Vagina (tissue), 2 donors: ENCODE measurements around the gene ASTN2. TPM values are rescaled to one million over a fixed set of nuclear protein-coding genes. Genes with fewer than 3 reads are reported as not detected.

Source experiments
- DNase-seq, 2 donors: peaks; one replicate each; pipeline ENCODE4 v3.0.0-alpha.2; 2017; ENCODE audit errors: extremely low spot score in 2 of 2
- H3K27ac ChIP-seq: fragments of 200-600 bp; sonication (generic); one replicate; pipeline ENCODE4 v1.5.1; 2019
- H3K27me3 ChIP-seq: fragments of 200-600 bp; sonication (generic); one replicate; pipeline ENCODE4 v1.5.1; 2019
- H3K36me3 ChIP-seq, 2 donors: fragments of 200-600 bp; sonication (generic); one replicate each; pipeline ENCODE4 v1.5.1; 2017 to 2019
- H3K4me1 ChIP-seq: fragments of 200-600 bp; sonication (generic); one replicate; pipeline ENCODE4 v1.5.1; 2019
- H3K4me3 ChIP-seq, 2 donors: fragments of 200-600 bp; sonication (generic); 1 replicate in 1 of 2; 2 replicates in 1 of 2; pipeline ENCODE4 v1.5.1; 2016 to 2019
- H3K9me3 ChIP-seq: fragments of 200-600 bp; sonication (generic); one replicate; pipeline ENCODE4 v1.5.1; 2019
- CTCF ChIP-seq, 3 experiments: fragments of 450-650 bp in 2 of 3; fragments of 200-600 bp in 1 of 3; sonication (generic) in 1 of 3; IDR thresholded peaks; one replicate each; pipeline ENCODE4 v1.5.1; 2017 to 2019; ENCODE audit warnings: antibody characterized with exemption in 3 of 3, mild to moderate bottlenecking in 2 of 3, moderate library complexity in 2 of 3
- POLR2A ChIP-seq, 2 donors: fragments of 450-650 bp; IDR thresholded peaks; one replicate each; pipeline ENCODE4 v1.6.1; 2017; ENCODE audit warnings: antibody characterized with exemption in 2 of 2, mild to moderate bottlenecking in 2 of 2, moderate library complexity in 2 of 2
- POLR2AphosphoS5 ChIP-seq, 2 donors: sonication (generic); formaldehyde crosslinking; IDR thresholded peaks; one replicate each; pipeline ENCODE4 v1.9.0; 2017; ENCODE audit warnings: antibody characterized with exemption in 2 of 2, mild to moderate bottlenecking in 2 of 2, low read depth in 1 of 2; ENCODE audit not compliant: insufficient read depth in 1 of 2
- intact Hi-C: fragments of 100-400 bp; cut with DNase I; formaldehyde crosslinking; loops from one replicate; pipeline ENCODE4 v1.15.1; 2023
- total RNA-seq: library from RNA; depleted of rRNA; stranded (reverse); fragments of >200 nt; gene quantifications from one replicate; pipeline ENCODE4 v1.2.3, GENCODE V29; 2016

ASTN2 gene
- total RNA-seq, 1 donor from 2014 or later: 4.4 TPM

- Histone ChIP-seq H3K9me3 (no peaks in the 10 kb centered on the region), H3K36me3 (no peaks in the 10 kb centered on the region), H3K27me3 (no peaks in the 10 kb centered on the region), H3K27ac (no peak overlapping the region), H3K4me3 (no peak overlapping the region), H3K4me1 (no peaks in the 10 kb centered on the region)
- intact Hi-C loops: no loop called here
- no peak for DNase-seq
- TF ChIP-seq CTCF (IDR thresholded peaks at IDR 0.05): no peak
- no peak for TF ChIP-seq POLR2A (IDR thresholded peaks at IDR 0.05)
- no peak for TF ChIP-seq POLR2AphosphoS5 (IDR thresholded peaks at IDR 0.05; ENCODE audit: insufficient read depth in 1 of 2, low read depth in 1 of 2)
These were observed 292.8 kb downstream of the ASTN2 start for GRCh38 chr9:117122102-117122501.

GRCh38 chr9:117121316-117121715 is 293.5 kb downstream of the ASTN2 start:
- Histone ChIP-seq H3K27ac (no peak overlapping the region), H3K36me3 (no peaks in the 10 kb centered on the region), H3K9me3 (no peaks in the 10 kb centered on the region), H3K27me3 (no peaks in the 10 kb centered on the region), H3K4me1 (no peaks in the 10 kb centered on the region), H3K4me3 (no peak overlapping the region)
- intact Hi-C loops: no loop called here
- TF ChIP-seq POLR2A (IDR thresholded peaks at IDR 0.05) (no peak), POLR2AphosphoS5 (IDR thresholded peaks at IDR 0.05; ENCODE audit: insufficient read depth in 1 of 2, low read depth in 1 of 2) (no peak), CTCF (IDR thresholded peaks at IDR 0.05) (no peak)
- DNase-seq: no peak

GRCh38 chr9:117120061-117120460 is 294.8 kb downstream of the ASTN2 start:
- no peak for DNase-seq
- no peaks in the 10 kb centered on the region for H3K27me3 ChIP-seq
- H3K4me3 ChIP-seq: no peak overlapping the region
- H3K4me1 ChIP-seq: no peaks in the 10 kb centered on the region
- H3K27ac ChIP-seq: no peak overlapping the region
- TF ChIP-seq POLR2A (IDR thresholded peaks at IDR 0.05) (no peak), CTCF (IDR thresholded peaks at IDR 0.05) (no peak), POLR2AphosphoS5 (IDR thresholded peaks at IDR 0.05; ENCODE audit: insufficient read depth in 1 of 2, low read depth in 1 of 2) (no peak)
- intact Hi-C loops: no loop called here
- no peaks in the 10 kb centered on the region for H3K9me3 ChIP-seq
- no peaks in the 10 kb centered on the region for H3K36me3 ChIP-seq

- H3K4me3 ChIP-seq: no peak overlapping the region
- H3K36me3 ChIP-seq: no peaks in the 10 kb centered on the region
- no peaks in the 10 kb centered on the region for H3K4me1 ChIP-seq
- H3K27me3 ChIP-seq: no peaks in the 10 kb centered on the region
- no peaks in the 10 kb centered on the region for H3K9me3 ChIP-seq
- no peak overlapping the region for H3K27ac ChIP-seq
- TF ChIP-seq POLR2A (IDR thresholded peaks at IDR 0.05) (no peak), POLR2AphosphoS5 (IDR thresholded peaks at IDR 0.05; ENCODE audit: insufficient read depth in 1 of 2, low read depth in 1 of 2) (no peak), CTCF (IDR thresholded peaks at IDR 0.05) (no peak)
- DNase-seq: no peak
- intact Hi-C loops: no loop called here
These were observed 298.8 kb downstream of the ASTN2 start for GRCh38 chr9:117116084-117116483.

GRCh38 chr9:117114768-117115167 is 300.1 kb downstream of the ASTN2 start:
- Histone ChIP-seq H3K9me3 (no peaks in the 10 kb centered on the region), H3K36me3 (no peaks in the 10 kb centered on the region), H3K4me1 (no peaks in the 10 kb centered on the region), H3K27ac (no peak overlapping the region), H3K27me3 (no peaks in the 10 kb centered on the region), H3K4me3 (no peak overlapping the region)
- DNase-seq: no peak
- TF ChIP-seq POLR2AphosphoS5 (IDR thresholded peaks at IDR 0.05; ENCODE audit: insufficient read depth in 1 of 2, low read depth in 1 of 2) (no peak), CTCF (IDR thresholded peaks at IDR 0.05) (no peak), POLR2A (IDR thresholded peaks at IDR 0.05) (no peak)
- intact Hi-C loops: no loop called here
